ENCODE results near the gene OTOG. TPM values are rescaled to one million over a fixed set of nuclear protein-coding genes. Genes with fewer than 3 reads are reported as not detected.

OTOG gene
- total and polyA plus RNA-seq, 2 donors (not counting 3 experiments of a cell fraction or from before 2014, with no cell fraction given): not detected

- Histone ChIP-seq H4K20me1 (replicated peaks; ENCODE audit: control insufficient read depth, extremely low read depth, insufficient read depth, low read length) (no peaks in the 10 kb centered on the region), H3K4me3 (replicated peaks in 1 of 3; ENCODE audit: insufficient read depth in 1 of 3, low read depth in 1 of 3, low read length in 3 of 3) (no peak overlapping the region), H2AFZ (ENCODE audit: low read depth, low read length) (no peak overlapping the region), H3K79me2 (ENCODE audit: control insufficient read depth, insufficient read depth, low read length) (no peaks in the 10 kb centered on the region), H3K9me1 (replicated peaks; ENCODE audit: control insufficient read depth, extremely low read depth, insufficient read depth, low read length) (no peaks in the 10 kb centered on the region), H3K4me2 (ENCODE audit: insufficient read depth, low read length) (no peak overlapping the region), H3K36me3 (ENCODE audit: control insufficient read depth in 2 of 2, extremely low read depth in 1 of 2, insufficient read depth in 2 of 2, low read length in 2 of 2) (no peaks in the 10 kb centered on the region), H3K27me3 (ENCODE audit: control insufficient read depth in 2 of 2, insufficient read depth in 2 of 2, low read length in 2 of 2) (peaks cover 0 to 2% of the 10 kb centered on the region in 2 experiments), H3K9me3 (replicated peaks; ENCODE audit: control insufficient read depth, insufficient read depth, low read length) (no peaks in the 10 kb centered on the region), H3K4me1 (ENCODE audit: control insufficient read depth, extremely low read depth, insufficient read depth, low read length) (no peaks in the 10 kb centered on the region), H3K9ac (replicated peaks; ENCODE audit: extremely low read depth, insufficient read depth, low read length) (no peak overlapping the region), H3K27ac (ENCODE audit: insufficient read depth, low read depth, low read length) (no peak overlapping the region)
- CTCF ChIA-PET: no interaction called here
- BruUV-seq (replicated peaks): no TSS peak
- FAIRE-seq: no peak
- TF ChIP-seq MYC (IDR thresholded peaks at IDR 0.05; ENCODE audit: low read depth, low read length) (no peak), FOS (IDR thresholded peaks at IDR 0.05; ENCODE audit: borderline replicate concordance, insufficient read depth, low read length) (no peak)
- intact Hi-C loops (cut with micrococcal nuclease) (no loop called here), dilution Hi-C loops (cut with MboI; ENCODE audit: extremely low pct_ligation_motif_present, low sequenced_read_pairs) (no loop called here)
- no peak for DNase-seq (ENCODE audit: low read depth, low spot score)
- POLR2A ChIA-PET: no interaction called here
Observed at GRCh38 chr11:17637901-17638300, 90.8 kb downstream of the OTOG start.

GRCh38 chr11:17638311-17638710 lies 91.3 kb downstream of the OTOG start:
- POLR2A ChIA-PET: no interaction called here
- intact Hi-C loops (cut with micrococcal nuclease): no loop called here

More at GRCh38 chr11:17638311-17638710, 91.3 kb downstream of the OTOG start:
- TF ChIP-seq MAX (IDR thresholded peaks at IDR 0.05; ENCODE audit: insufficient read depth, insufficient read length): no peak
- TF ChIP-seq JUN (IDR thresholded peaks at IDR 0.05; ENCODE audit: borderline replicate concordance, insufficient read depth, insufficient read length, low read depth): no peak
- TF ChIP-seq CTCF (IDR thresholded peaks at IDR 0.05; ENCODE audit: extremely low read depth in 1 of 2, insufficient read depth in 1 of 2, low read depth in 1 of 2, low read length in 2 of 2): no peak
- TF ChIP-seq GATA2 (IDR thresholded peaks at IDR 0.05; ENCODE audit: insufficient read depth, insufficient read length, low read depth, low read length): no peak
- no peak for TF ChIP-seq FOS (IDR thresholded peaks at IDR 0.05; ENCODE audit: borderline replicate concordance, insufficient read depth, low read length)
- Histone ChIP-seq H3K36me3 (ENCODE audit: control insufficient read depth in 2 of 2, extremely low read depth in 1 of 2, insufficient read depth in 2 of 2, low read length in 2 of 2) (no peaks in the 10 kb centered on the region), H3K4me1 (ENCODE audit: control insufficient read depth, extremely low read depth, insufficient read depth, low read length) (no peaks in the 10 kb centered on the region), H3K9ac (replicated peaks; ENCODE audit: extremely low read depth, insufficient read depth, low read length) (no peak overlapping the region), H3K4me3 (replicated peaks in 1 of 3; ENCODE audit: insufficient read depth in 1 of 3, low read depth in 1 of 3, low read length in 3 of 3) (no peak overlapping the region), H3K9me1 (replicated peaks; ENCODE audit: control insufficient read depth, extremely low read depth, insufficient read depth, low read length) (no peaks in the 10 kb centered on the region), H4K20me1 (replicated peaks; ENCODE audit: control insufficient read depth, extremely low read depth, insufficient read depth, low read length) (no peaks in the 10 kb centered on the region), H3K27ac (ENCODE audit: insufficient read depth, low read depth, low read length) (no peak overlapping the region), H3K9me3 (replicated peaks; ENCODE audit: control insufficient read depth, insufficient read depth, low read length) (no peaks in the 10 kb centered on the region), H3K4me2 (ENCODE audit: insufficient read depth, low read length) (no peak overlapping the region), H2AFZ (ENCODE audit: low read depth, low read length) (no peak overlapping the region), H3K79me2 (ENCODE audit: control insufficient read depth, insufficient read depth, low read length) (no peaks in the 10 kb centered on the region), H3K27me3 (ENCODE audit: control insufficient read depth in 2 of 2, insufficient read depth in 2 of 2, low read length in 2 of 2) (peaks cover 0 to 2% of the 10 kb centered on the region in 2 experiments)
- BruUV-seq (replicated peaks): no TSS peak
- DNase-seq (ENCODE audit: low read depth, low spot score) (no peak), FAIRE-seq (no peak)
- CTCF ChIA-PET: no interaction called here
- dilution Hi-C loops (cut with MboI; ENCODE audit: extremely low pct_ligation_motif_present, low sequenced_read_pairs): no loop called here

Data from endothelial cell of umbilical vein (primary cell).